Colonic mucosa (tissue), 4 donors: ENCODE results near the gene EGR1. TPM values are rescaled to one million over a fixed set of nuclear protein-coding genes. Genes with fewer than 3 reads are reported as not detected.
A peak's percentile ranks its signal among the peaks of the same experiment; 100 is the strongest.

Experiments
- DNase-seq: peaks from one replicate; pipeline ENCODE4 v3.0.0-alpha.2; 2020
- H3K27ac ChIP-seq: fragments of 200-600 bp; one replicate; pipeline ENCODE4 v1.8.0; 2021
- H3K27me3 ChIP-seq: fragments of 200-600 bp; one replicate; pipeline ENCODE4 v1.8.0; 2021
- H3K36me3 ChIP-seq: fragments of 200-600 bp; one replicate; pipeline ENCODE4 v1.8.0; 2021
- H3K4me1 ChIP-seq: fragments of 200-600 bp; one replicate; pipeline ENCODE4 v1.8.0; 2021; ENCODE audit warnings: mild to moderate bottlenecking
- H3K4me3 ChIP-seq: fragments of 200-600 bp; one replicate; pipeline ENCODE4 v1.8.0; 2021
- H3K9ac ChIP-seq, 2 donors: one replicate each; pipeline ENCODE4 v1.7.0; 2013; ENCODE audit warnings: control low read depth in 2 of 2, low read depth in 2 of 2, low read length in 2 of 2
- H3K9me3 ChIP-seq: fragments of 200-600 bp; one replicate; pipeline ENCODE4 v1.8.0; 2021
- intact Hi-C: fragments of 100-400 bp; cut with DNase I; formaldehyde crosslinking; loops from one replicate; pipeline ENCODE4 v1.14.1; 2022
- total RNA-seq, 2 donors: library from RNA; stranded (reverse); fragmentation: NEBNext Ultra II Directional in 1 of 2; extraction: Animal tissue kit (Norgen Biotek cat#: 25700) in 1 of 2; gene quantifications; one replicate each; pipeline ENCODE4 v1.2.1, GENCODE V29; 2021
- TF ChIP-seq, protein P1 (sequence below): fragments of 200-600 bp; IDR thresholded peaks from one replicate; pipeline ENCODE4 v1.8.0; 2022; ENCODE audit warnings: antibody characterized with exemption, mild to moderate bottlenecking
- donor health status: healthy.
- donor health status: DM: no; HTN: no; CAD: no.
- donor health status: DM: no; HTN: no; CAD: no.

Gene EGR1
- total RNA-seq, 2 donors from 2014 or later, result 6.7 to 73.9 TPM

DNA sequence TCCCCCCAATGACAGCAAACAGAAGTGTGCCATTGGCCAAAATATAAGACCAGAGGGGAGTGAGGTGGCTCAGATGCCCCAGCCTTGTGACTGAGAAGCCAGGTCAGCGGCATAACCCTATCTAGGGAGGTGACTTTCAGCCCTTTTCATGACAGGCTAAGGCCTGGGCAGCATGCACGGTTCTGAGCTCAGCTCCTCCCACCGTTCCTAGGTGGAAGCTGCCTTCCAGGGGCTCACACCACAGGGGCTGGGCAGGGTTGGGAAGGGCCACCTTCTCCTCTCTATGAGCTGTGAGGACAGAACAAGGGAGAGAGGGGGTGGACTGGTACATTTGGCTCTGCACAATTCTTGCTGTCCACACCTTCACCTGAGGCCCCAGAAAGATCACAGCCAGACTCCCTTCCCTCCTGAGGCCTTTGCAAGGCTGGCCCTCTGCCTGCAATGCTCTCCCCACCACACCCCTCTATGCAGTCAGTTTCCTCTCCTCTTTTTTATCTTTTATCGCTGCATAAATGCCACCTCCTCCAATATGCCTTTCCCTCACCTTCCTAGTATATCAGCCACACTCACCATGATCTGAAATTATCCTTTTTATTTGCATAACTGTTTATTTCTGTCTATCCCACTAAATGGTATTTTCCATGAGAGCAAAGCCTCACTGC is 5.1 kb upstream of the EGR1 start:
- TF ChIP-seq, protein P1, sequence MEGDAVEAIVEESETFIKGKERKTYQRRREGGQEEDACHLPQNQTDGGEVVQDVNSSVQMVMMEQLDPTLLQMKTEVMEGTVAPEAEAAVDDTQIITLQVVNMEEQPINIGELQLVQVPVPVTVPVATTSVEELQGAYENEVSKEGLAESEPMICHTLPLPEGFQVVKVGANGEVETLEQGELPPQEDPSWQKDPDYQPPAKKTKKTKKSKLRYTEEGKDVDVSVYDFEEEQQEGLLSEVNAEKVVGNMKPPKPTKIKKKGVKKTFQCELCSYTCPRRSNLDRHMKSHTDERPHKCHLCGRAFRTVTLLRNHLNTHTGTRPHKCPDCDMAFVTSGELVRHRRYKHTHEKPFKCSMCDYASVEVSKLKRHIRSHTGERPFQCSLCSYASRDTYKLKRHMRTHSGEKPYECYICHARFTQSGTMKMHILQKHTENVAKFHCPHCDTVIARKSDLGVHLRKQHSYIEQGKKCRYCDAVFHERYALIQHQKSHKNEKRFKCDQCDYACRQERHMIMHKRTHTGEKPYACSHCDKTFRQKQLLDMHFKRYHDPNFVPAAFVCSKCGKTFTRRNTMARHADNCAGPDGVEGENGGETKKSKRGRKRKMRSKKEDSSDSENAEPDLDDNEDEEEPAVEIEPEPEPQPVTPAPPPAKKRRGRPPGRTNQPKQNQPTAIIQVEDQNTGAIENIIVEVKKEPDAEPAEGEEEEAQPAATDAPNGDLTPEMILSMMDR, result no peak
- intact Hi-C loops, result no loop called here
- Histone ChIP-seq H3K9ac (no peak overlapping the region), H3K4me3 (no peak overlapping the region), H3K9me3 (no peaks in the 10 kb centered on the region), H3K36me3 (no peaks in the 10 kb centered on the region), H3K27ac (no peak overlapping the region), H3K27me3 (no peaks in the 10 kb centered on the region), H3K4me1 (peaks cover 3% of the 10 kb centered on the region)
- DNase-seq, result no peak

DNA sequence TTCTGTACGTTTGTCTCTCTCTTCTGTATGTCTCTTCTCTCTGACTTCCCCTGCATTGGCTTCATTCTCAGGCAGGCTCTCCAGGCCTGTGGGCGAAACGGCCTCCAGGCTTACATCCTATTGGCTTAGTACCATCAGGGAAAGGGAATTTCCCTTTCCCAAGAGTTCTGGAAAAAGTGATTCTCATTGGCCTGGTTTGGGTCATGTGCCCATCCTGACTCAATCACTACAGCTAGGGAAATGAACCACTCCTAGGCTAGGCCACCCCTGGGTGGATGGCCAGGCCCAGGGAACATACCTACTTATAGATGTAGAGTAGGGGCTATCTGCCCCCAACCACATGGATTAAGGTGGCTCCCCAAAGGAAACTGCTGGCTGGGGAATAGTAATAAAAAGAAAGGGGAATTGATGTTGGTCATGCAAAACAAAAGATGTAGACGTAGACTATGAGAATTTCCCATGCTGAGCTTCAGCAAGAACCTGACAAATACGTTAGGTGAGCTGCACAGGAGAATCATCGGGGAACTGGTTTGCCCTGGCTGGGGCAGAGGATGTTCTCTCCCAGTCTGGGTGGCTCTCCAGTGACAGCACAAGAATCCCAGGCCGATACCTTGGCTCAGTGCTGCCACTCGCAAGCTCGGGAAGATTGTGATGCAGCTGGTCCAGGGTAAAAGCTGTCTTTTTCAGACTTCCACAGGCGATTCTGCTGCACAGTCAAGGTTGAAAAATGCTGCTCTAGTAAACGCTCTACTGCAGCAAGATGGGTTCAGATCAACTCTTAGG is 3.7 kb upstream of the EGR1 start:
- TF ChIP-seq, protein P1, result no peak
- intact Hi-C loops, result no loop called here
- Histone ChIP-seq H3K9me3 (no peaks in the 10 kb centered on the region), H3K4me1 (peaks cover 3% of the 10 kb centered on the region), H3K4me3 (no peak overlapping the region), H3K36me3 (no peaks in the 10 kb centered on the region), H3K9ac (no peak overlapping the region), H3K27ac (no peak overlapping the region), H3K27me3 (no peaks in the 10 kb centered on the region)
- DNase-seq, result no peak

DNA sequence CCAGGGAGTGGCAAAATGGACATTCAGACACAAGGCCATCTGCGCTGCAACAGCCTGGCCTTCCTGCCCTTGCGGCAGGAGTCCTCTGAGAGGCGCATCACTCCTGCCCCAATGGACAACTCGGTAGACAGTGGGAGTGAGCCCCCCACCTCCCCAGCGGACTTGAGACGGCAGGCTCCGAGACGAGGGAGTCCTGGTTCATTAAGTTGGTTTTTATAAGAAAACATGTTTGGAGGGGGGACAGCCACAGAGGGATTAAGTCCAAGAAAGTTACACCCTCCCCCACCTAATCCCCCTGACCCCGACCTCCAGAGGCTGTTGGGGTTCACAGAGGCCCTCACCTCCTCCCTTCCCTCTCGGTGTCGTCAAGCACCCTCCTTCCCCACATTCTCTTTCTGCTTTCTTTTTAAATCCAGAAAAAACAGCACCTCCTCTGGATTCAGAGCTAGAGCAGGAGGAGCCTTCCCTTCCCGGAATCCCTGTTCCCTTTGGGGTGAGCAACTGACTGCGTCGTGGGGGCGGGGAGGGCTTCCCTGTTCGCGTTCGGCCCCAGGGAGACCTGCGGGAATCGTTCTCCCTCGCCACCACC is 1.8 kb upstream of the EGR1 start:
- H3K27me3 ChIP-seq, result no peaks in the 10 kb centered on the region
- H3K4me3 ChIP-seq, result peak overlapping the region; percentile 81
- intact Hi-C loops, result no loop called here
- H3K36me3 ChIP-seq, result no peaks in the 10 kb centered on the region
- peak overlapping the region; percentile 79 to 98 for H3K9ac ChIP-seq
- H3K4me1 ChIP-seq, result peaks cover 3% of the 10 kb centered on the region
- no peaks in the 10 kb centered on the region for H3K9me3 ChIP-seq
- TF ChIP-seq, protein P1, result peak; percentile 19
- DNase-seq, result no peak
- peak overlapping the region; percentile 90 for H3K27ac ChIP-seq

DNA sequence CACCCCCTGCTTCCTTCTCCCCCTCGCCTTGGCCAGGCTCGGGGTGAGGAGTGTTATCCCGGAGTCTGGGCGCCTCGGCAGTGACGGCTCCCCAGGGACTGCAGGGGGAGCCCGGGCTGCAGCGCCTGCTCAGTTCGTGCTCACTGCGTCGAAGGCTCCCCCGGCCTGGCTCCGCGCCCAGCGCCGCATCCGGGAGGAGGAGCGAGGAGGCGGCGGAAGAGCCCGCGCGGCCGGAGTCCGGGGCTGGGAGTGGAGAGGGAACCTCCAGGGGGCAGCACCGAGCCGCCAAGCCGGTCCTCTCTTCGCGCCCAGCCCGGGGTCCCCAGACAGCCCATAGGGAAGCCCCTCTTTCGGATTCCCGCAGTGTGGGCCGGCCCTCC is 1.3 kb upstream of the EGR1 start:
- H3K9ac ChIP-seq, result peak overlapping the region; percentile 79 to 98
- TF ChIP-seq, protein P1, result peak; percentile 94
- H3K4me3 ChIP-seq, result peak overlapping the region; percentile 81
- intact Hi-C loops, result no loop called here
- DNase-seq, result peak; percentile 97
- peak overlapping the region; percentile 90 for H3K27ac ChIP-seq
- H3K36me3 ChIP-seq, result no peaks in the 10 kb centered on the region
- H3K4me1 ChIP-seq, result peaks cover 3% of the 10 kb centered on the region
- H3K9me3 ChIP-seq, result no peaks in the 10 kb centered on the region
- no peaks in the 10 kb centered on the region for H3K27me3 ChIP-seq

DNA sequence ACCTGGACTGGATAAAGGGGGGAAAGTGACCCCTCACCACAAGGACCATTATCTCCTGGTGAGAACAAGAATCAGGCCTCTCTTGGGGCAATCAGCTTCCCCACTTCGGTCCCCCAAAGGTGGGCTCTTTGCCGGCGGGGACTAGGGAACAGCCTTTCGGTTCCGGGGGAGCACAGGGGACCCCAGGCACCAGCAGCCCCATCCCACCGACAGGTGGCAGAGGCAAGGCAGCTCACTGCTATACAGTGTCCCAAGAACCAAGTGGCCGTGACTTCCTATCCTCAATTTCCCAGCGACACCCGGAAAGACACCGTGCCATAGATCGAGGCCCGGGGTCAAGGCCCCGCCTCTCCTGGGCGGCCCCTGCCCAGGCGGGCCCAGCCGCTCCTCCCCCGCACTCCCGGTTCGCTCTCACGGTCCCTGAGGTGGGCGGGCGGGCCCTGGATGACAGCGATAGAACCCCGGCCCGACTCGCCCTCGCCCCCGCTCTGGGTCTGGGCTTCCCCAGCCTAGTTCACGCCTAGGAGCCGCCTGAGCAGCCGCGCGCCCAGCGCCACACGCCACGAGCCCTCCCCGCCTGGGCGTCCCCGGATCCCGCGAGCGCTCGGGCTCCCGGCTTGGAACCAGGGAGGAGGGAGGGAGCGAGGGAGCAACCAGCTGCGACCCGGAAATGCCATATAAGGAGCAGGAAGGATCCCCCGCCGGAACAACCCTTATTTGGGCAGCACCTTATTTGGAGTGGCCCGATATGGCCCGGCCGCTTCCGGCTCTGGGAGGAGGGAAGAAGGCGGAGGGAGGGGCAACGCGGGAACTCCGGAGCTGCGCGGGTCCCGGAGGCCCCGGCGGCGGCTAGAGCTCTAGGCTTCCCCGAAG is 655 bp upstream of the EGR1 start:
- peak; percentile 98 for DNase-seq
- peak overlapping the region; percentile 81 for H3K4me3 ChIP-seq
- H3K4me1 ChIP-seq, result peaks cover 3% of the 10 kb centered on the region
- no peaks in the 10 kb centered on the region for H3K36me3 ChIP-seq
- H3K9me3 ChIP-seq, result no peaks in the 10 kb centered on the region
- peak overlapping the region; percentile 79 to 98 for H3K9ac ChIP-seq
- H3K27ac ChIP-seq, result peak overlapping the region; percentile 90
- H3K27me3 ChIP-seq, result no peaks in the 10 kb centered on the region
- TF ChIP-seq, protein P1, result no peak
- intact Hi-C loops, result loop anchor here (5.0 kb wide), 1 partner anchor 38 kb away; no protein-coding TSS in a partner anchor
